ENCODE measurements around the gene MATCAP1. TPM values are rescaled to one million over a fixed set of nuclear protein-coding genes. Genes with fewer than 3 reads are reported as not detected.

MATCAP1 gene
- total and polyA plus RNA-seq, 2 of the 8 experiments (the other 6 are each of a cell fraction or from before 2014, with no cell fraction given), result 22.9 to 27.5 TPM

DNA sequence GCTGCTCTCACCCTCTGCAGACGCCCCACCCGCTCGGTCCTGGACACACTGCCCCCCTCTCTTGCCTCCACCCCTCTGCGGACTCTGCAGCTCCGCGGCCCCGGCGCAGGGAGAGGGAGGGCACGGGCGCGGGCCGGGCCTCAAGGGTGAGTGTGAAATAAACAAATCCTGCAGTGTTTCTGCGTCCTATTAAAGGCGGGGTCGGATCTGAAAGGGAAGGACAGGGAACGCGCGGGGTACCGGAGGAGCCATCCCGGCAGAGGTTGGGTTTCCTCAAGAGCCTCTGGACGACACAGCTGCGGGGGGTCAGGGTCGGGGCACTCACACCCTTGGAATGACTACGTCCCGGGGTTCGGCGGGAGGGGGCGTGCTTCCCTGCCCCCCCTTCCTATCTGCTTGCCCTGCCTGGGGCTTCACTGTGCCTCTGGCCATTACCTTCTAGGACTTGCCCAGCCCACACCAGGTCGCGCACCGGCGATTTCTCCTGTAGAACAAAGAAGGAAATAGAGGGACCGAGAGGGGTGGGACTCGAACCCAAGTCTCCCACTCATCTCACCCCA lies 19.7 kb downstream of the MATCAP1 start:
- FAIRE-seq, result no peak

More for the DNA sequence above, 19.7 kb downstream of the MATCAP1 start:
- Histone ChIP-seq H3K4me2 (ENCODE audit: insufficient read depth in 1 of 2, low read depth in 2 of 2, low read length in 2 of 2) (peak overlapping the region; percentile 71 to 98), H3K23ac (ENCODE audit: insufficient read length) (no peak overlapping the region), H3K9ac (replicated peaks in 1 of 4; ENCODE audit: extremely low read depth in 1 of 4, low read depth in 3 of 4, low read length in 3 of 4) (no peak overlapping the region), H3K36me3 (ENCODE audit: control insufficient read depth in 2 of 4, insufficient read depth in 4 of 4, low read length in 3 of 4) (peaks cover 0 to 14% (median 0%) of the 10 kb centered on the region in 4 experiments; a peak in 1 of 8 replicates), H2BK120ac (replicated peaks; ENCODE audit: low read depth, low read length) (no peak overlapping the region), H3K27ac (ENCODE audit: low read depth, low read length) (no peak overlapping the region), H3K4ac (replicated peaks; ENCODE audit: insufficient read length, low read depth, low read length) (no peak overlapping the region), H3K79me2 (ENCODE audit: control insufficient read depth in 1 of 2, insufficient read depth in 2 of 2, low read length in 2 of 2) (no peaks in the 10 kb centered on the region), H4K8ac (ENCODE audit: extremely low read depth, insufficient read depth, low read length) (no peak overlapping the region; the same call in 1 of the 2 replicates), H2AK5ac (ENCODE audit: low read depth, low read length) (no peak overlapping the region), H2BK12ac (ENCODE audit: low read depth, low read length) (no peak overlapping the region), H3K4me1 (replicated peaks in 1 of 4; ENCODE audit: control insufficient read depth in 3 of 4, insufficient read depth in 4 of 4, low read length in 3 of 4) (peaks cover 0 to 37% (median 31%) of the 10 kb centered on the region in 4 experiments; a peak in 6 of 7 replicates), H4K20me1 (replicated peaks in 1 of 2; ENCODE audit: control insufficient read depth in 1 of 2, insufficient read depth in 2 of 2, low read length in 2 of 2) (peaks cover 2 to 25% of the 10 kb centered on the region in 2 experiments), H2BK15ac (ENCODE audit: low read length) (no peak overlapping the region), H4K91ac (replicated peaks; ENCODE audit: insufficient read length, low read length) (no peak overlapping the region), H2BK20ac (ENCODE audit: low read length) (no peak overlapping the region), H3K79me1 (ENCODE audit: low read depth, low read length) (no peaks in the 10 kb centered on the region), H3K56ac (replicated peaks; ENCODE audit: insufficient read length, low read depth, low read length) (no peak overlapping the region), H3K9me3 (ENCODE audit: insufficient read depth in 2 of 2, low read depth in 1 of 2, low read length in 1 of 2) (no peaks in the 10 kb centered on the region), H3K18ac (ENCODE audit: extremely low read depth, low read length) (no peak overlapping the region; the same call in 1 of the 2 replicates), H2AFZ (ENCODE audit: low read length) (no peak overlapping the region), H2BK5ac (ENCODE audit: low read depth, low read length) (no peak overlapping the region), H3K14ac (ENCODE audit: insufficient read length) (no peak overlapping the region), H3K27me3 (replicated peaks in 1 of 4; ENCODE audit: control insufficient read depth in 3 of 4, extremely low read depth in 1 of 4, insufficient read depth in 3 of 4, low read length in 3 of 4) (peaks cover 94 to 100% (median 99%) of the 10 kb centered on the region in 4 experiments), H3K23me2 (ENCODE audit: low read depth, low read length) (peaks cover 15% of the 10 kb centered on the region), H4K5ac (ENCODE audit: insufficient read length, low read depth, low read length) (no peak overlapping the region), H3K4me3 (ENCODE audit: extremely low read depth in 1 of 4, insufficient read depth in 2 of 4, low read depth in 3 of 4, low read length in 4 of 4) (peak overlapping the region in 3 of 4 experiments; percentile 10 to 56 (median 17); a peak in 4 of 8 replicates)
- POLR2A ChIA-PET (ENCODE audit: partially characterized antibody), result interaction anchor here (1.6 to 7.9 kb wide), 5 partner anchors 9 to 20 kb away, joined by 5 to 59 read pairs (median 12); partner anchors contain the start of genes B3GNT9 and MATCAP1
- no peak for TF ChIP-seq POU5F1 (IDR thresholded peaks at IDR 0.05; ENCODE audit: low read depth, low read length)
- TF ChIP-seq RNF2 (IDR thresholded peaks at IDR 0.05; ENCODE audit: borderline replicate concordance, low read depth, low read length, missing control alignments, poor library complexity, severe bottlenecking), result no peak
- no peak for TF ChIP-seq POLR2AphosphoS5 (IDR thresholded peaks at IDR 0.05; ENCODE audit: low read depth, low read length)
- peak; percentile 48 for TF ChIP-seq EZH2 (IDR thresholded peaks at IDR 0.05; ENCODE audit: low read depth, low read length, severe bottlenecking)
- 1% methylated on average over 22 of the region's 34 CpGs; no CpG with 5 or more reads in 1 of the 2 experiments for WGBS, 2 experiments (ENCODE audit: extremely low coverage in 1 of 2, insufficient coverage in 1 of 2, insufficient read length in 1 of 2, insufficient replicate concordance in 2 of 2, low coverage in 1 of 2, low lambda C conversion rate in 2 of 2, missing lambda C conversion rate in 1 of 2)
- CTCF ChIA-PET (ENCODE audit: partially characterized antibody), result interaction anchor here (0.7 to 19.3 kb wide), 11 partner anchors 5 to 236 kb away, joined by 3 to 291 read pairs (median 10); partner anchors contain the start of genes B3GNT9, ELMO3, FBXL8 and HSF4
- DNase-seq (ENCODE audit: low read depth in 1 of 2, low spot score in 2 of 2), result peak in 1 of 2 experiments; percentile 72
